ENCODE results near the gene APOL2.

- no peak for TF ChIP-seq POLR2A (IDR thresholded peaks at IDR 0.05)
- no peak for TF ChIP-seq CTCF (IDR thresholded peaks at IDR 0.05)
These were observed 44.8 kb upstream of the APOL2 start for GRCh38 chr22:36284171-36284571.
